ENCODE measurements around the gene MEX3D.

Gene MEX3D

GRCh38 chr19:1568320-1569019 lies at the start of gene MEX3D:
MEX3D (minus strand) TSS chr19:1568325; CDS start chr19:1568058, 267 bp downstream.
- no peak for TF ChIP-seq GATA1 (IDR thresholded peaks at IDR 0.05; ENCODE audit: low read depth, low read length)
- no peak for TF ChIP-seq POLR2A (IDR thresholded peaks at IDR 0.05; ENCODE audit: low read length)
- peak; percentile 84 to 93 for DNase-seq

GRCh38 chr19:1616875-1617274 lies 48.8 kb upstream of the MEX3D start:
- no peak for TF ChIP-seq POLR2A (IDR thresholded peaks at IDR 0.05; ENCODE audit: low read length)
- no peak for TF ChIP-seq GATA1 (IDR thresholded peaks at IDR 0.05; ENCODE audit: low read depth, low read length)
- DNase-seq = no peak

- no peak for DNase-seq
- TF ChIP-seq GATA1 (IDR thresholded peaks at IDR 0.05; ENCODE audit: low read depth, low read length) = no peak
These were observed 48.3 kb upstream of the MEX3D start for GRCh38 chr19:1616396-1616795.

GRCh38 chr19:1615156-1615765 lies 47.1 kb upstream of the MEX3D start:
- no peak for DNase-seq

GRCh38 chr19:1613808-1614570 lies 45.9 kb upstream of the MEX3D start:
- no peak for TF ChIP-seq POLR2A (IDR thresholded peaks at IDR 0.05; ENCODE audit: low read length)
- no peak for DNase-seq

More at GRCh38 chr19:1615156-1615765, 47.1 kb upstream of the MEX3D start:
- TF ChIP-seq GATA1 (IDR thresholded peaks at IDR 0.05; ENCODE audit: low read depth, low read length) = no peak
- no peak for TF ChIP-seq POLR2A (IDR thresholded peaks at IDR 0.05; ENCODE audit: low read length)

- no peak for DNase-seq
- TF ChIP-seq GATA1 (IDR thresholded peaks at IDR 0.05; ENCODE audit: low read depth, low read length) (no peak), POLR2A (IDR thresholded peaks at IDR 0.05; ENCODE audit: low read length) (no peak)
These were observed 45.0 kb upstream of the MEX3D start for GRCh38 chr19:1613146-1613545.

GRCh38 chr19:1612114-1613086 lies 44.3 kb upstream of the MEX3D start:
- DNase-seq = no peak
- no peak for TF ChIP-seq GATA1 (IDR thresholded peaks at IDR 0.05; ENCODE audit: low read depth, low read length)
- TF ChIP-seq POLR2A (IDR thresholded peaks at IDR 0.05; ENCODE audit: low read length) = no peak

GRCh38 chr19:1611353-1611752 lies 43.2 kb upstream of the MEX3D start:
- no peak for TF ChIP-seq POLR2A (IDR thresholded peaks at IDR 0.05; ENCODE audit: low read length)
- TF ChIP-seq GATA1 (IDR thresholded peaks at IDR 0.05; ENCODE audit: low read depth, low read length) = no peak
- no peak for DNase-seq

- no peak for TF ChIP-seq GATA1 (IDR thresholded peaks at IDR 0.05; ENCODE audit: low read depth, low read length)
- TF ChIP-seq POLR2A (IDR thresholded peaks at IDR 0.05; ENCODE audit: low read length) = no peak
- DNase-seq = no peak
These were observed 42.5 kb upstream of the MEX3D start for GRCh38 chr19:1610579-1610978.

GRCh38 chr19:1609680-1610474 lies 41.8 kb upstream of the MEX3D start:
- no peak for DNase-seq
- TF ChIP-seq POLR2A (IDR thresholded peaks at IDR 0.05; ENCODE audit: low read length) = no peak
- TF ChIP-seq GATA1 (IDR thresholded peaks at IDR 0.05; ENCODE audit: low read depth, low read length) = no peak

- no peak for DNase-seq
- no peak for TF ChIP-seq GATA1 (IDR thresholded peaks at IDR 0.05; ENCODE audit: low read depth, low read length)
- no peak for TF ChIP-seq POLR2A (IDR thresholded peaks at IDR 0.05; ENCODE audit: low read length)
These were observed 40.9 kb upstream of the MEX3D start for GRCh38 chr19:1609103-1609396.

GRCh38 chr19:1608359-1609102 lies 40.4 kb upstream of the MEX3D start:
- no peak for DNase-seq
- no peak for TF ChIP-seq POLR2A (IDR thresholded peaks at IDR 0.05; ENCODE audit: low read length)
- no peak for TF ChIP-seq GATA1 (IDR thresholded peaks at IDR 0.05; ENCODE audit: low read depth, low read length)

All from erythroblast (primary cell).